DMS153 treated with DMSO at 0.1 percent for 48 hours (cell line): ENCODE results near the gene NUAK1.
A peak's percentile ranks its signal among the peaks of the same experiment; 100 is the strongest.
"Not testable (repeated sequence)": the region's sequence is repeated elsewhere in the genome, so short reads cannot be mapped to it uniquely, and the experiment has no call there.

Source experiments
- DNase-seq: peaks from one replicate; lab custom pipeline; 2025; ENCODE audit not compliant: unreplicated experiment; lab: John Stamatoyannopoulos, UW

Gene NUAK1

GRCh38 chr12:106147956-106148355 lies 9.2 kb upstream of the NUAK1 start:
- peak; percentile 61 for DNase-seq

GRCh38 chr12:106146987-106147386 lies 8.2 kb upstream of the NUAK1 start:
- DNase-seq = no peak

GRCh38 chr12:106145539-106146447 lies 7.0 kb upstream of the NUAK1 start:
- peak; percentile 22 for DNase-seq

- DNase-seq = no peak
Measured at GRCh38 chr12:106144847-106145246, 6.1 kb upstream of the NUAK1 start.

GRCh38 chr12:106142591-106143261 lies 4.0 kb upstream of the NUAK1 start:
- no peak for DNase-seq

GRCh38 chr12:106141920-106142319 lies 3.2 kb upstream of the NUAK1 start:
- DNase-seq = not testable (repeated sequence)

GRCh38 chr12:106141452-106141851 lies 2.7 kb upstream of the NUAK1 start:
- no peak for DNase-seq

GRCh38 chr12:106141003-106141402 lies 2.2 kb upstream of the NUAK1 start:
- no peak for DNase-seq

GRCh38 chr12:106140223-106140986 lies 1.7 kb upstream of the NUAK1 start:
- no peak for DNase-seq

GRCh38 chr12:106139422-106140171 lies 843 bp upstream of the NUAK1 start:
- DNase-seq = peak; percentile 35

- no peak for DNase-seq
Measured at GRCh38 chr12:106138357-106138632, 459 bp downstream of the NUAK1 start.

GRCh38 chr12:106137530-106138356 lies 1.0 kb downstream of the NUAK1 start:
- no peak for DNase-seq

GRCh38 chr12:106136263-106136662 lies 2.5 kb downstream of the NUAK1 start:
- DNase-seq = peak; percentile 87

GRCh38 chr12:106135781-106136180 lies 3.0 kb downstream of the NUAK1 start:
- DNase-seq = no peak

- no peak for DNase-seq
Measured at GRCh38 chr12:106135075-106135474, 3.7 kb downstream of the NUAK1 start.

GRCh38 chr12:106134294-106134949 lies 4.3 kb downstream of the NUAK1 start:
- no peak for DNase-seq

- DNase-seq = no peak
Measured at GRCh38 chr12:106133136-106134087, 5.3 kb downstream of the NUAK1 start.
